ENCODE data around the gene PRKCH. TPM values are rescaled to one million over a fixed set of nuclear protein-coding genes. Genes with fewer than 3 reads are reported as not detected.

The PRKCH gene
- total RNA-seq, 2 experiments from 2014 or later = 109 to 145 TPM

- Mint-ChIP-seq H3K27me3 (no peaks in the 10 kb centered on the region), H3K9me3 (ENCODE audit: low read depth) (no peaks in the 10 kb centered on the region), H3K27ac (peak overlapping the region; percentile 58), H3K4me3 (no peak overlapping the region), H3K36me3 (ENCODE audit: low read depth) (peaks cover 32% of the 10 kb centered on the region), H3K4me1 (peaks cover 87% of the 10 kb centered on the region)
- POLR2A ChIA-PET = no interaction called here
- intact Hi-C loops (cut with DNase I, micrococcal nuclease) = no loop called here
- no peak for DNase-seq
- no peak for ATAC-seq
- CTCF ChIA-PET = interaction anchor here (1.1 to 1.3 kb wide), 2 partner anchors 12 to 22 kb away, joined by 3 read pairs; no protein-coding TSS in a partner anchor
Measured at GRCh38 chr14:61516118-61516743, 194.9 kb downstream of the PRKCH start.

- peaks cover 39% of the 10 kb centered on the region for H3K36me3 Mint-ChIP-seq (ENCODE audit: low read depth)
- no peak for DNase-seq
- H3K9me3 Mint-ChIP-seq (ENCODE audit: low read depth) = no peaks in the 10 kb centered on the region
- POLR2A ChIA-PET = no interaction called here
- peaks cover 84% of the 10 kb centered on the region for H3K4me1 Mint-ChIP-seq
- H3K27ac Mint-ChIP-seq = peak overlapping the region; percentile 58
- CTCF ChIA-PET = interaction anchor here (0.8 to 1.7 kb wide), 2 partner anchors 21 to 42 kb away, joined by 4 to 5 read pairs; no protein-coding TSS in a partner anchor
- H3K4me3 Mint-ChIP-seq = no peak overlapping the region
- intact Hi-C loops (cut with DNase I, micrococcal nuclease) = no loop called here
- no peak for ATAC-seq
- H3K27me3 Mint-ChIP-seq = no peaks in the 10 kb centered on the region
Measured at GRCh38 chr14:61516964-61517653, 195.7 kb downstream of the PRKCH start.

GRCh38 chr14:61517911-61518384 lies 196.6 kb downstream of the PRKCH start:
- Mint-ChIP-seq H3K4me1 (peaks cover 85% of the 10 kb centered on the region), H3K4me3 (no peak overlapping the region), H3K36me3 (ENCODE audit: low read depth) (peaks cover 43% of the 10 kb centered on the region), H3K9me3 (ENCODE audit: low read depth) (no peaks in the 10 kb centered on the region), H3K27ac (peak overlapping the region; percentile 64), H3K27me3 (no peaks in the 10 kb centered on the region)
- intact Hi-C loops (cut with DNase I, micrococcal nuclease) = no loop called here
- POLR2A ChIA-PET = no interaction called here
- ATAC-seq (no peak), DNase-seq (no peak)
- CTCF ChIA-PET = interaction anchor here (1.7 kb wide), 1 partner anchor 43 kb away, joined by 5 read pairs; no protein-coding TSS in a partner anchor

GRCh38 chr14:61518403-61518802 lies 197.0 kb downstream of the PRKCH start:
- ChIA-PET CTCF (interaction anchor here (1.7 kb wide), 1 partner anchor 43 kb away, joined by 5 read pairs; no protein-coding TSS in a partner anchor), POLR2A (no interaction called here)
- H3K9me3 Mint-ChIP-seq (ENCODE audit: low read depth) = no peaks in the 10 kb centered on the region
- no peaks in the 10 kb centered on the region for H3K27me3 Mint-ChIP-seq
- H3K36me3 Mint-ChIP-seq (ENCODE audit: low read depth) = peaks cover 42% of the 10 kb centered on the region
- intact Hi-C loops (cut with DNase I, micrococcal nuclease) = no loop called here
- peak overlapping the region; percentile 64 for H3K27ac Mint-ChIP-seq
- ATAC-seq (peak; percentile 60), DNase-seq (no peak)
- H3K4me3 Mint-ChIP-seq = no peak overlapping the region
- peaks cover 85% of the 10 kb centered on the region for H3K4me1 Mint-ChIP-seq

- ATAC-seq (no peak), DNase-seq (no peak)
- CTCF ChIA-PET = no interaction called here
- intact Hi-C loops (cut with DNase I, micrococcal nuclease) = no loop called here
- POLR2A ChIA-PET = no interaction called here
- no peaks in the 10 kb centered on the region for H3K9me3 Mint-ChIP-seq (ENCODE audit: low read depth)
- peak overlapping the region; percentile 11 for H3K27ac Mint-ChIP-seq
- H3K4me3 Mint-ChIP-seq = peak overlapping the region; percentile 40
- H3K4me1 Mint-ChIP-seq = peaks cover 87% of the 10 kb centered on the region
- peaks cover 37% of the 10 kb centered on the region for H3K36me3 Mint-ChIP-seq (ENCODE audit: low read depth)
- no peaks in the 10 kb centered on the region for H3K27me3 Mint-ChIP-seq
Measured at GRCh38 chr14:61519106-61519505, 197.7 kb downstream of the PRKCH start.

- ChIA-PET POLR2A (interaction anchor here (0.7 kb wide), 1 partner anchor 99 kb away, joined by 3 read pairs; no protein-coding TSS in a partner anchor), CTCF (interaction anchor here (1.0 kb wide), 1 partner anchor 8 kb away, joined by 3 read pairs; no protein-coding TSS in a partner anchor)
- intact Hi-C loops (cut with DNase I, micrococcal nuclease) = no loop called here
- DNase-seq (no peak), ATAC-seq (no peak)
- H3K27ac Mint-ChIP-seq = peak overlapping the region; percentile 20
- no peaks in the 10 kb centered on the region for H3K9me3 Mint-ChIP-seq (ENCODE audit: low read depth)
- H3K27me3 Mint-ChIP-seq = no peaks in the 10 kb centered on the region
- no peak overlapping the region for H3K4me3 Mint-ChIP-seq
- H3K36me3 Mint-ChIP-seq (ENCODE audit: low read depth) = peaks cover 32% of the 10 kb centered on the region
- peaks cover 88% of the 10 kb centered on the region for H3K4me1 Mint-ChIP-seq
Measured at GRCh38 chr14:61519735-61520134, 198.4 kb downstream of the PRKCH start.

GRCh38 chr14:61520576-61520975 lies 199.2 kb downstream of the PRKCH start:
- CTCF ChIA-PET = interaction anchor here (0.7 to 1.4 kb wide), 5 partner anchors 9 to 317 kb away, joined by 3 to 6 read pairs (median 3); no protein-coding TSS in a partner anchor
- POLR2A ChIA-PET = interaction anchor here (0.7 kb wide), 1 partner anchor 100 kb away, joined by 3 read pairs; no protein-coding TSS in a partner anchor
- no peak overlapping the region for H3K27ac Mint-ChIP-seq
- H3K27me3 Mint-ChIP-seq = no peaks in the 10 kb centered on the region
- DNase-seq = no peak
- H3K4me1 Mint-ChIP-seq = peaks cover 89% of the 10 kb centered on the region
- intact Hi-C loops (cut with DNase I, micrococcal nuclease) = no loop called here
- ATAC-seq = no peak
- peaks cover 28% of the 10 kb centered on the region for H3K36me3 Mint-ChIP-seq (ENCODE audit: low read depth)
- no peaks in the 10 kb centered on the region for H3K9me3 Mint-ChIP-seq (ENCODE audit: low read depth)
- H3K4me3 Mint-ChIP-seq = no peak overlapping the region

GRCh38 chr14:61521773-61522172 lies 200.4 kb downstream of the PRKCH start:
- H3K27ac Mint-ChIP-seq = peak overlapping the region; percentile 58
- intact Hi-C loops (cut with DNase I, micrococcal nuclease) = no loop called here
- H3K4me3 Mint-ChIP-seq = no peak overlapping the region
- H3K36me3 Mint-ChIP-seq (ENCODE audit: low read depth) = peaks cover 31% of the 10 kb centered on the region
- POLR2A ChIA-PET = no interaction called here
- ATAC-seq = no peak
- CTCF ChIA-PET = interaction anchor here (1.4 to 3.8 kb wide), 2 partner anchors 9 to 18 kb away, joined by 3 to 24 read pairs; no protein-coding TSS in a partner anchor
- H3K4me1 Mint-ChIP-seq = peaks cover 89% of the 10 kb centered on the region
- H3K27me3 Mint-ChIP-seq = no peaks in the 10 kb centered on the region
- H3K9me3 Mint-ChIP-seq (ENCODE audit: low read depth) = no peaks in the 10 kb centered on the region
- no peak for DNase-seq

GRCh38 chr14:61523751-61524150 lies 202.4 kb downstream of the PRKCH start:
- intact Hi-C loops (cut with DNase I, micrococcal nuclease) = loop anchor here in 1 of 2 experiments (2.0 kb wide), 3 partner anchors 39 to 71 kb away; no protein-coding TSS in a partner anchor
- ChIA-PET CTCF (interaction anchor here (0.9 to 3.8 kb wide), 8 partner anchors 10 to 66 kb away, joined by 3 to 24 read pairs (median 6); no protein-coding TSS in a partner anchor), POLR2A (interaction anchor here (3.0 kb wide), 1 partner anchor 12 kb away, joined by 23 read pairs; no protein-coding TSS in a partner anchor)
- Mint-ChIP-seq H3K36me3 (ENCODE audit: low read depth) (peaks cover 45% of the 10 kb centered on the region), H3K4me3 (no peak overlapping the region), H3K27ac (peak overlapping the region; percentile 67), H3K9me3 (ENCODE audit: low read depth) (peaks cover 1% of the 10 kb centered on the region), H3K27me3 (no peaks in the 10 kb centered on the region), H3K4me1 (peaks cover 89% of the 10 kb centered on the region)
- ATAC-seq = no peak
- DNase-seq = no peak

GRCh38 chr14:61524211-61524806 lies 202.9 kb downstream of the PRKCH start:
- H3K27me3 Mint-ChIP-seq = no peaks in the 10 kb centered on the region
- intact Hi-C loops (cut with DNase I, micrococcal nuclease) = loop anchor here in 1 of 2 experiments (2.0 kb wide), 3 partner anchors 38 to 70 kb away; no protein-coding TSS in a partner anchor
- CTCF ChIA-PET = interaction anchor here (0.9 to 3.8 kb wide), 11 partner anchors 9 to 68 kb away, joined by 3 to 24 read pairs (median 4); no protein-coding TSS in a partner anchor
- ATAC-seq (no peak), DNase-seq (no peak)
- H3K4me3 Mint-ChIP-seq = no peak overlapping the region
- POLR2A ChIA-PET = interaction anchor here (0.6 to 3.0 kb wide), 2 partner anchors 13 to 462 kb away, joined by 4 to 23 read pairs; no protein-coding TSS in a partner anchor
- H3K9me3 Mint-ChIP-seq (ENCODE audit: low read depth) = peaks cover 5% of the 10 kb centered on the region
- H3K4me1 Mint-ChIP-seq = peaks cover 88% of the 10 kb centered on the region
- H3K27ac Mint-ChIP-seq = peak overlapping the region; percentile 86
- peaks cover 51% of the 10 kb centered on the region for H3K36me3 Mint-ChIP-seq (ENCODE audit: low read depth)

GRCh38 chr14:61524936-61525292 lies 203.5 kb downstream of the PRKCH start:
- intact Hi-C loops (cut with DNase I, micrococcal nuclease) = loop anchor here (1.0 to 5.0 kb wide), 11 partner anchors 14 to 198 kb away; no protein-coding TSS in a partner anchor
- no peak overlapping the region for H3K4me3 Mint-ChIP-seq
- H3K27me3 Mint-ChIP-seq = no peaks in the 10 kb centered on the region
- DNase-seq (no peak), ATAC-seq (no peak)
- ChIA-PET CTCF (interaction anchor here (0.9 to 3.8 kb wide), 12 partner anchors 9 to 195 kb away, joined by 3 to 24 read pairs (median 4); no protein-coding TSS in a partner anchor), POLR2A (interaction anchor here (0.6 to 3.0 kb wide), 9 partner anchors 13 to 463 kb away, joined by 3 to 23 read pairs (median 4); no protein-coding TSS in a partner anchor)
- peaks cover 86% of the 10 kb centered on the region for H3K4me1 Mint-ChIP-seq
- H3K9me3 Mint-ChIP-seq (ENCODE audit: low read depth) = peaks cover 5% of the 10 kb centered on the region
- peak overlapping the region; percentile 86 for H3K27ac Mint-ChIP-seq
- H3K36me3 Mint-ChIP-seq (ENCODE audit: low read depth) = peaks cover 52% of the 10 kb centered on the region

Measured in activated CD4-positive, alpha-beta T cell treated with anti-CD3 and anti-CD28 coated beads for 36 hours (primary cell).